ENCODE measurements around the gene KCNN4.
A peak's percentile ranks its signal among the peaks of the same experiment; 100 is the strongest.

The KCNN4 gene

GRCh38 chr19:43811837-43812236, 31.1 kb upstream of the KCNN4 start:
- Histone ChIP-seq H4K20me1 (ENCODE audit: insufficient read depth, low read length, poor library complexity, severe bottlenecking) (no peaks in the 10 kb centered on the region), H3K4me2 (ENCODE audit: low read depth, low read length, poor library complexity, severe bottlenecking) (no peak overlapping the region), H3K27me3 (ENCODE audit: insufficient read depth, low read length, poor library complexity, severe bottlenecking) (no peaks in the 10 kb centered on the region), H3K9ac (ENCODE audit: low read depth, low read length, poor library complexity, severe bottlenecking) (no peak overlapping the region), H2AFZ (ENCODE audit: low read length) (no peak overlapping the region), H3F3A (ENCODE audit: low read depth) (no peaks in the 10 kb centered on the region), H3K9me2 (replicated peaks; ENCODE audit: low read depth, low read length) (no peaks in the 10 kb centered on the region), H3K4me1 (ENCODE audit: insufficient read depth, low read length, poor library complexity, severe bottlenecking) (no peaks in the 10 kb centered on the region), H3K9me3 (ENCODE audit: insufficient read depth, low read depth, low read length) (no peaks in the 10 kb centered on the region), H3K4me3 (ENCODE audit: low read length, poor library complexity, severe bottlenecking) (no peak overlapping the region), H3K79me2 (ENCODE audit: insufficient read depth, low read length) (no peaks in the 10 kb centered on the region), H3K36me3 (ENCODE audit: insufficient read depth, low read length) (no peaks in the 10 kb centered on the region)
- TF ChIP-seq CTCF (conservative IDR thresholded peaks at IDR 0.05; ENCODE audit: low read length) (no peak), EZH2phosphoT487 (IDR thresholded peaks at IDR 0.05; ENCODE audit: borderline replicate concordance) (no peak)

- Histone ChIP-seq H3K36me3 (ENCODE audit: insufficient read depth, low read length) (no peaks in the 10 kb centered on the region), H3K4me1 (ENCODE audit: insufficient read depth, low read length, poor library complexity, severe bottlenecking) (no peaks in the 10 kb centered on the region), H4K20me1 (ENCODE audit: insufficient read depth, low read length, poor library complexity, severe bottlenecking) (no peaks in the 10 kb centered on the region), H3K9me3 (ENCODE audit: insufficient read depth, low read depth, low read length) (no peaks in the 10 kb centered on the region), H3K27me3 (ENCODE audit: insufficient read depth, low read length, poor library complexity, severe bottlenecking) (no peaks in the 10 kb centered on the region), H3K79me2 (ENCODE audit: insufficient read depth, low read length) (no peaks in the 10 kb centered on the region), H3K4me3 (ENCODE audit: low read length, poor library complexity, severe bottlenecking) (no peak overlapping the region), H3F3A (ENCODE audit: low read depth) (no peaks in the 10 kb centered on the region), H3K9ac (ENCODE audit: low read depth, low read length, poor library complexity, severe bottlenecking) (no peak overlapping the region), H3K4me2 (ENCODE audit: low read depth, low read length, poor library complexity, severe bottlenecking) (no peak overlapping the region), H2AFZ (ENCODE audit: low read length) (peak overlapping the region; percentile 41; the same call in 1 of the 2 replicates), H3K9me2 (replicated peaks; ENCODE audit: low read depth, low read length) (no peaks in the 10 kb centered on the region)
- TF ChIP-seq CTCF (conservative IDR thresholded peaks at IDR 0.05; ENCODE audit: low read length) (peak; percentile 73), EZH2phosphoT487 (IDR thresholded peaks at IDR 0.05; ENCODE audit: borderline replicate concordance) (no peak)
Measured at GRCh38 chr19:43809762-43810696, 29.3 kb upstream of the KCNN4 start.

GRCh38 chr19:43807651-43808050, 26.9 kb upstream of the KCNN4 start:
- Histone ChIP-seq H3K36me3 (ENCODE audit: insufficient read depth, low read length) (no peaks in the 10 kb centered on the region), H3K9ac (ENCODE audit: low read depth, low read length, poor library complexity, severe bottlenecking) (no peak overlapping the region), H3K9me3 (ENCODE audit: insufficient read depth, low read depth, low read length) (no peaks in the 10 kb centered on the region), H3K4me1 (ENCODE audit: insufficient read depth, low read length, poor library complexity, severe bottlenecking) (no peaks in the 10 kb centered on the region), H3K9me2 (replicated peaks; ENCODE audit: low read depth, low read length) (no peaks in the 10 kb centered on the region), H4K20me1 (ENCODE audit: insufficient read depth, low read length, poor library complexity, severe bottlenecking) (no peaks in the 10 kb centered on the region), H3K4me2 (ENCODE audit: low read depth, low read length, poor library complexity, severe bottlenecking) (no peak overlapping the region), H2AFZ (ENCODE audit: low read length) (no peak overlapping the region), H3K79me2 (ENCODE audit: insufficient read depth, low read length) (no peaks in the 10 kb centered on the region), H3F3A (ENCODE audit: low read depth) (no peaks in the 10 kb centered on the region), H3K4me3 (ENCODE audit: low read length, poor library complexity, severe bottlenecking) (no peak overlapping the region), H3K27me3 (ENCODE audit: insufficient read depth, low read length, poor library complexity, severe bottlenecking) (no peaks in the 10 kb centered on the region)
- TF ChIP-seq CTCF (conservative IDR thresholded peaks at IDR 0.05; ENCODE audit: low read length) (no peak), EZH2phosphoT487 (IDR thresholded peaks at IDR 0.05; ENCODE audit: borderline replicate concordance) (no peak)

All from Loucy (cell line).